H9 (cell line): ENCODE results near the gene BRSK2. TPM values are rescaled to one million over a fixed set of nuclear protein-coding genes. Genes with fewer than 3 reads are reported as not detected.

Experiments
- DNase-seq: peaks from one replicate; pipeline ENCODE4 v3.0.0-alpha.2; 2017
- H2AFZ ChIP-seq: one replicate; pipeline ENCODE4 v1.6.1; 2013; ENCODE audit warnings: mild to moderate bottlenecking, low read length, control low read depth, moderate library complexity
- H2AK5ac ChIP-seq: 2 replicates; pipeline ENCODE4 v1.6.1; 2013; ENCODE audit warnings: low read length, control low read depth, mixed read lengths; ENCODE audit not compliant: insufficient read length
- H2BK120ac ChIP-seq: one replicate; pipeline ENCODE4 v1.6.1; 2013; ENCODE audit warnings: low read depth, mild to moderate bottlenecking, low read length, control low read depth, inconsistent platforms; ENCODE audit not compliant: poor library complexity, severe bottlenecking
- H2BK12ac ChIP-seq: 2 replicates; pipeline ENCODE4 v1.6.1; 2013; ENCODE audit warnings: low read length, control low read depth, mixed read lengths, low read depth; ENCODE audit not compliant: insufficient read length
- H2BK15ac ChIP-seq: 2 replicates; pipeline ENCODE4 v1.6.1; 2013; ENCODE audit warnings: low read depth, low read length, control low read depth
- H2BK20ac ChIP-seq: one replicate; pipeline ENCODE4 v1.6.1; 2013; ENCODE audit warnings: low read depth, mild to moderate bottlenecking, low read length, control low read depth, inconsistent platforms; ENCODE audit not compliant: poor library complexity, severe bottlenecking
- H2BK5ac ChIP-seq: 2 replicates; pipeline ENCODE4 v1.6.1; 2013; ENCODE audit warnings: low read length, control low read depth, mixed read lengths; ENCODE audit not compliant: insufficient read length
- H3K14ac ChIP-seq: 2 replicates; pipeline ENCODE4 v1.6.1; 2013; ENCODE audit warnings: low read length, control low read depth; ENCODE audit not compliant: insufficient read depth
- H3K18ac ChIP-seq: 2 replicates; pipeline ENCODE4 v1.6.1; 2013; ENCODE audit warnings: low read depth, mild to moderate bottlenecking, mixed read lengths, low read length, control low read depth; ENCODE audit not compliant: insufficient read length
- H3K23ac ChIP-seq: 2 replicates; pipeline ENCODE4 v1.6.1; 2013; ENCODE audit warnings: low read length, control low read depth, mixed read lengths, low read depth; ENCODE audit not compliant: insufficient read length
- H3K23me2 ChIP-seq: 2 replicates; pipeline ENCODE4 v1.6.1; 2013; ENCODE audit warnings: low read depth, mild to moderate bottlenecking, mixed read lengths, low read length, control low read depth; ENCODE audit not compliant: insufficient read length, poor library complexity, severe bottlenecking
- H3K27ac ChIP-seq: 2 replicates; pipeline ENCODE4 v1.5.1; 2013; ENCODE audit warnings: low read length, control low read depth, mixed read lengths, low read depth; ENCODE audit not compliant: insufficient read length
- H3K27me3 ChIP-seq: 2 replicates; pipeline ENCODE4 v1.6.1; 2013; ENCODE audit warnings: low read length, control low read depth, inconsistent platforms; ENCODE audit not compliant: insufficient read depth
- H3K4ac ChIP-seq: 2 replicates; pipeline ENCODE4 v1.6.1; 2013; ENCODE audit warnings: low read depth, mild to moderate bottlenecking, control low read depth, inconsistent platforms, low read length, moderate library complexity
- H3K4me1 ChIP-seq: 2 replicates; pipeline ENCODE4 v1.6.1; 2013; ENCODE audit warnings: low read length, control low read depth, inconsistent platforms; ENCODE audit not compliant: insufficient read depth
- H3K4me2 ChIP-seq: 2 replicates; pipeline ENCODE4 v1.6.1; 2013; ENCODE audit warnings: low read length, control low read depth, mixed read lengths; ENCODE audit not compliant: insufficient read length, insufficient read depth
- H3K56ac ChIP-seq: 2 replicates; pipeline ENCODE4 v1.6.1; 2013; ENCODE audit warnings: low read depth, mild to moderate bottlenecking, mixed read lengths, low read length, control low read depth; ENCODE audit not compliant: insufficient read length
- H3K79me1 ChIP-seq: 2 replicates; pipeline ENCODE4 v1.6.1; 2013; ENCODE audit warnings: low read depth, mild to moderate bottlenecking, moderate library complexity, low read length, control low read depth, inconsistent platforms; ENCODE audit not compliant: insufficient read depth, poor library complexity, severe bottlenecking
- H3K79me2 ChIP-seq: 2 replicates; pipeline ENCODE4 v1.6.1; 2013; ENCODE audit warnings: low read length, control low read depth, inconsistent platforms; ENCODE audit not compliant: insufficient read depth
- H3K9ac ChIP-seq: 2 replicates; pipeline ENCODE4 v1.6.1; 2013; ENCODE audit warnings: low read length, control low read depth, mixed read lengths; ENCODE audit not compliant: insufficient read length; ENCODE audit errors: extremely low read depth
- H3K9me3 ChIP-seq: one replicate; pipeline ENCODE4 v1.6.1; 2013; ENCODE audit warnings: low read depth, low read length, inconsistent platforms; ENCODE audit not compliant: control insufficient read depth
- H3T11ph ChIP-seq: one replicate; pipeline ENCODE4 v1.6.1; 2013; ENCODE audit warnings: mild to moderate bottlenecking, low read length, control low read depth, inconsistent platforms
- H4K20me1 ChIP-seq: one replicate; pipeline ENCODE4 v1.6.1; 2013; ENCODE audit not compliant: control insufficient read depth, insufficient read length, insufficient read depth
- H4K5ac ChIP-seq: 2 replicates; pipeline ENCODE4 v1.6.1; 2013; ENCODE audit warnings: low read depth, mild to moderate bottlenecking, mixed read lengths, low read length, control low read depth; ENCODE audit not compliant: insufficient read length
- H4K8ac ChIP-seq: replicated peaks from 2 replicates; pipeline ENCODE4 v1.6.1; 2013; ENCODE audit warnings: low read length, control low read depth, mixed read lengths, low read depth; ENCODE audit not compliant: insufficient read length
- H4K91ac ChIP-seq: 2 replicates; pipeline ENCODE4 v1.6.1; 2013; ENCODE audit warnings: low read depth, mild to moderate bottlenecking, moderate library complexity, mixed read lengths, low read length, control low read depth; ENCODE audit not compliant: insufficient read length
- H3K27ac Mint-ChIP-seq, 3 experiments: 2 replicates in 2 of 3; 3 replicates in 1 of 3; pipeline ENCODE4 v1.8.0; 2020 to 2021; ENCODE audit warnings: mixed read lengths in 3 of 3, mild to moderate bottlenecking in 1 of 3, moderate library complexity in 1 of 3
- H3K27me3 Mint-ChIP-seq: 2 replicates; pipeline ENCODE4 v1.8.0; 2021; ENCODE audit warnings: low read depth, mild to moderate bottlenecking, moderate library complexity, mixed read lengths
- H3K36me3 Mint-ChIP-seq, 3 experiments: 2 replicates in 2 of 3; 3 replicates in 1 of 3; pipeline ENCODE4 v1.8.0; 2020 to 2021; ENCODE audit warnings: low read depth in 3 of 3, mixed read lengths in 3 of 3; ENCODE audit not compliant: insufficient read depth in 1 of 3
- H3K4me1 Mint-ChIP-seq, 2 experiments: 2 replicates each; pipeline ENCODE4 v1.8.0; 2020; ENCODE audit warnings: mixed read lengths in 2 of 2
- H3K4me3 Mint-ChIP-seq, 2 experiments: 2 replicates in 1 of 2; 3 replicates in 1 of 2; pipeline ENCODE4 v1.8.0; 2020 to 2021; ENCODE audit warnings: mild to moderate bottlenecking in 2 of 2, mixed read lengths in 2 of 2, moderate library complexity in 1 of 2
- H3K9me3 Mint-ChIP-seq, 2 experiments: 2 replicates in 1 of 2; 3 replicates in 1 of 2; pipeline ENCODE4 v1.8.0; 2020; ENCODE audit warnings: mild to moderate bottlenecking in 2 of 2, mixed read lengths in 2 of 2, moderate library complexity in 1 of 2
- WGBS: extraction: QIAGEN DNeasy Blood & Tissue Kit; methylation state at CpG from one replicate; pipeline ENCODE4 v1.1.7; 2013; ENCODE audit warnings: missing lambda C conversion rate, low lambda C conversion rate, mixed read lengths; ENCODE audit not compliant: insufficient read length; ENCODE audit errors: extremely low coverage; 5-methylcytosine and 5-hydroxymethylcytosine counted together
- total RNA-seq: library from RNA; stranded (reverse); gene quantifications from 2 replicates; pipeline ENCODE4 v1.2.1, GENCODE V29; 2021
- TF ChIP-seq, protein P1 (sequence below): fragments of 200-600 bp; sonication (generic); conservative IDR thresholded peaks from 3 replicates; pipeline ENCODE4 v1.8.0; 2021; ENCODE audit warnings: antibody characterized with exemption, mild to moderate bottlenecking

The BRSK2 gene
- total RNA-seq, 1 experiment from 2014 or later: 28.4 TPM

DNA sequence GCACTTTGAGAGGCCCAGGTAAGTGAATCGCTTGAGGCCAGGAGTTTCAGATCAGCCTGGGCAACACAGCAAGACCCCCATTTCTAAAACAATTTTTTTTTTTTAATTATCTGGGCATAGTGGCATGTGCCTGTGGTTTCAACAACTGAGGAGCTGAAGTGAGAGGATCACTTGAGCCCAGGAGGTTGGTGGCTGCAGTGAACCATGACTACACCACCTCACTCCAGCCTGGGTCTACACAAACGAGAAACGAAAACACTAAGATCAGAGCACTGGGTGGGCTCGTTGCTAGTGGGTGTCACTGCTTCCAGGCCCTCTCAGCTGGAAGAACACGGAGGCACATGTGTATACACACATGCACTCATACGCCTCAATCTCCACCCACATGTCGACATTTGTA is 100.9 kb downstream of the BRSK2 start:
- no peak overlapping the region for H2BK12ac ChIP-seq
- no peak overlapping the region for H3K18ac ChIP-seq
- no peak overlapping the region for H4K91ac ChIP-seq
- no peak overlapping the region for H2BK5ac ChIP-seq
- WGBS: no CpG with 5 or more reads among the region's 7 CpGs
- Mint-ChIP-seq H3K36me3 (peaks cover 0 to 5% (median under 1%) of the 10 kb centered on the region in 3 experiments; a peak in 4 of 7 replicates), H3K27ac (no peak overlapping the region), H3K4me3 (no peak overlapping the region), H3K27me3 (peaks cover under 1% of the 10 kb centered on the region; the same call in 1 of the 2 replicates), H3K4me1 (peaks cover 0 to 2% of the 10 kb centered on the region in 2 experiments; a peak in 1 of 4 replicates), H3K9me3 (peaks cover 1 to 5% of the 10 kb centered on the region in 2 experiments; a peak in 3 of 5 replicates)
- no peak overlapping the region for H3T11ph ChIP-seq
- no peak overlapping the region for H3K27ac ChIP-seq
- H2BK20ac ChIP-seq: no peak overlapping the region
- DNase-seq: no peak
- H2AK5ac ChIP-seq: no peak overlapping the region
- H2BK15ac ChIP-seq: no peak overlapping the region
- peaks cover 3% of the 10 kb centered on the region; the same call in 1 of the 2 replicates for H3K79me2 ChIP-seq
- H3K79me1 ChIP-seq: no peaks in the 10 kb centered on the region
- H3K23me2 ChIP-seq: no peaks in the 10 kb centered on the region
- H3K27me3 ChIP-seq: no peaks in the 10 kb centered on the region
- H3K9ac ChIP-seq: no peak overlapping the region
- no peak overlapping the region for H3K4me2 ChIP-seq
- H4K8ac ChIP-seq: no peak overlapping the region
- no peak overlapping the region for H3K4ac ChIP-seq
- H4K20me1 ChIP-seq: no peaks in the 10 kb centered on the region
- H3K23ac ChIP-seq: no peak overlapping the region
- H2BK120ac ChIP-seq: no peak overlapping the region
- H3K9me3 ChIP-seq: no peaks in the 10 kb centered on the region
- H3K56ac ChIP-seq: no peak overlapping the region
- TF ChIP-seq, protein P1, sequence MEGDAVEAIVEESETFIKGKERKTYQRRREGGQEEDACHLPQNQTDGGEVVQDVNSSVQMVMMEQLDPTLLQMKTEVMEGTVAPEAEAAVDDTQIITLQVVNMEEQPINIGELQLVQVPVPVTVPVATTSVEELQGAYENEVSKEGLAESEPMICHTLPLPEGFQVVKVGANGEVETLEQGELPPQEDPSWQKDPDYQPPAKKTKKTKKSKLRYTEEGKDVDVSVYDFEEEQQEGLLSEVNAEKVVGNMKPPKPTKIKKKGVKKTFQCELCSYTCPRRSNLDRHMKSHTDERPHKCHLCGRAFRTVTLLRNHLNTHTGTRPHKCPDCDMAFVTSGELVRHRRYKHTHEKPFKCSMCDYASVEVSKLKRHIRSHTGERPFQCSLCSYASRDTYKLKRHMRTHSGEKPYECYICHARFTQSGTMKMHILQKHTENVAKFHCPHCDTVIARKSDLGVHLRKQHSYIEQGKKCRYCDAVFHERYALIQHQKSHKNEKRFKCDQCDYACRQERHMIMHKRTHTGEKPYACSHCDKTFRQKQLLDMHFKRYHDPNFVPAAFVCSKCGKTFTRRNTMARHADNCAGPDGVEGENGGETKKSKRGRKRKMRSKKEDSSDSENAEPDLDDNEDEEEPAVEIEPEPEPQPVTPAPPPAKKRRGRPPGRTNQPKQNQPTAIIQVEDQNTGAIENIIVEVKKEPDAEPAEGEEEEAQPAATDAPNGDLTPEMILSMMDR: no peak
- H4K5ac ChIP-seq: no peak overlapping the region
- no peak overlapping the region for H2AFZ ChIP-seq
- H3K4me1 ChIP-seq: no peaks in the 10 kb centered on the region
- no peak overlapping the region for H3K14ac ChIP-seq
